HG02938 (cell line): Measurements from ENCODE around the gene OPCML.

ENCODE experiments used
- ATAC-seq: cut with Tn5 transposase; IDR thresholded peaks from one replicate; pipeline ENCODE4 v1.9.1; 2021; ENCODE audit warnings: mild to moderate bottlenecking, moderate library complexity; ENCODE audit not compliant: unreplicated experiment

OPCML gene

DNA sequence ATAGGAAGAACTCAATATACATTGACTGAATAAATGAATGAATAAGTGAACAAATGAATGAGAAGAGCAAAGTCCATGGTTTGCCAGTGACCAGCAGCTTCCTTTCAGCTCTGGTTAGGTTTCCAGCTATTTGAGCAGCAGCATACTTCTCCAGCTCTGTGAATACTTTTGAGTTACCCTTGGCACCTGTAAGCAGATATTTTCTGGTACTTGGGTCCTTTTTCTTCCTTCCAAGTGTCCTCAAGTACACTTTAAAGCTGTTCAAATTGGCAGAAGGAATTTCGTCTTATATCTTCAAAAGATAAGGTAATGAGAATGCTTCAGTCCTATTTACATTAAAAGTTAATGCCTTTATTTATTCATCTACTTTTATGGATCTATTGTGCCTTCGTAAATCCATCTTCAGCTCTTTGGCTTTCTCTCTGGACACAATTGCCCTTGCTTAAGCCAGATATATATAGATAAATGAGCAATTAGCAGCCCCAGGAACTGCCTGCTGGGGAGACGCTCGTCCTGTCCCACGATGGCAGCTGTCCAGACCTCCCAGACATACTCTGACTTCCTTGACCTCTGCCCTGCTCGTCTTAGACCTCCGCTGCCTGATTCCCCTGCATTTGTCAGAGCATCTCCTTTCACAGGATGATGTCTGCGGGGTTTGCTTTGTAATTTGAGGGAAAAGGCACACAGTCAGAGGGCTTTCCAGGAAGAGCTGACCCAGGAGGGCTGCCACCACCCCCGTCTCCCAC, 926.3 kb downstream of the OPCML start:
- no peak for ATAC-seq

DNA sequence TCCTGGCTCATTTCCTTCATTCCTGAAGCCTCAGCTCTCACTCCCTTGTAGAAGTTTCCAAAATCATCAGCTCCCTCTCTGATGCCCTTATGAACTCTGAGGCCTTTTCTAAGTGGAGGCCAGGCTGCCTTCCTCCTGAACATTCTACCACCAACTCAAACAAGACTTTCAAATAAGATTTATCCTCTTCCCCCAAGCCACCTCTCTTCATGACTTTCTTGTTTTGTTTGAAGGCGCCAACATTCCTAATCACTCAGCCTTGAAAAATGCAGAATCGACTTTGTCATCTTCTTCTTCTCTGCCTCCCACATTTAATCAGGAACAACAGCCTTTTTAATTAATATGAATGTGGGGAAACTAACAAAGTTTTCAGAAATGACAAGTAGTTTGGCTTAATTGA, 927.9 kb downstream of the OPCML start:
- no peak for ATAC-seq

GRCh38 chr11:132601875-132602274, 930.4 kb downstream of the OPCML start:
- ATAC-seq: no peak

- ATAC-seq: no peak
Measured at GRCh38 chr11:132595711-132596134, 936.6 kb downstream of the OPCML start.

- ATAC-seq: no peak
Measured at GRCh38 chr11:132595246-132595645, 937.1 kb downstream of the OPCML start.

GRCh38 chr11:132590986-132591385, 941.3 kb downstream of the OPCML start:
- ATAC-seq: no peak

DNA sequence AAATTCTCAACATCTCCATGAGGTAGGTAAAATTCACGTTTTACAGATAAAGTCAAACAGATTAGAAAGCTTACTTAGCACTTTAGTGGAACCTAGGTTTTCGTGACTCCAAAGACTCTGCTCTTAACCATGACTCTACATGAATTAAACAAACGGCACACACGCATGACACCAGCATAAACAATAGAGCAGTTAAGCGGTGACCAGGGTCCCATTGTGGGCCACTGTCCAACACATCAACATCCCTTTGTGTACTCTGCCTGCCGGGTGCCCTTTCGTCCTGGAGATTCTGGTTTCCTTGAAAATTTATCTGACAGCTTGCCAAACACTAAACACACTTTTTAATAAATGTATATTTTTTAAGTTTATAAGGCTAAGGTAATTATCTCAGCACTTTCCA, 941.7 kb downstream of the OPCML start:
- ATAC-seq: no peak

DNA sequence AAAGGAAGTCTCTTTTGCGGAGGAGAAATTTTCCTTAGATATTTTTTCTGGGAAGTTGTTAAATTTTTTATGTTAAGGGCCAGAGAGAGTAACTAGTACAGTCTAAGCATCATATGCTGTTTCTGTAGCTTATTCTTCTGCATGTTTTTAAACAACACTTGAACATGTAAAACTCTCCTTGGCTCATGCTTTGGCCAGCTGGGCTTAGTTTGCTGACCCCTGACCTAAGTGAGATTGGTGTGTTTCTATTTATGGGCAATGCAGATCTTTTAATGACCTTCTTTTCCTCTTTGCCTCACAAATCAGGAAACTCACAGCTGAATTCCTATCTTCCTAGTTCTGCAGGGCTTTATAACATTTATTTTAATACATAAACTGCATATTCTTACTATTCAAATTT, 942.5 kb downstream of the OPCML start:
- no peak for ATAC-seq

DNA sequence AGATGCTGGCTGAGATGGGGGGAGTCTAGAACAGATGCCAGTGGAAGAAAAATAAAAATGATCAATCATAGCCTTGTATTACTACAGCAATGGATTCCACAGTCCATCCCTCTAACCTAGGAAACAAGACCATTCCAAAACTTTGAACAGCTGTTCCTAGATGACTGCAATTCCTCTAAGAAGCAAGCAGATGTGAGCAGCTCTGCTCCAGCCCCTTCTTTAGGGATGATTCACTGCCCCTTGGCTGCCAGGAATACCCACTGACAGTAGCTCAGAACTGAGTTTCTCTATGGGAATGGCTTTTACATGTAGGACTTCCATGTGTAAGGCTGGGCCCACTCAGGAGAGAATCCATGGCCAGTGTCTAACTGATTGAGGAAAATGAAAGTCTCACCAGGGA, 943.9 kb downstream of the OPCML start:
- ATAC-seq: no peak

- no peak for ATAC-seq
Measured at GRCh38 chr11:132587716-132588115, 944.6 kb downstream of the OPCML start.

DNA sequence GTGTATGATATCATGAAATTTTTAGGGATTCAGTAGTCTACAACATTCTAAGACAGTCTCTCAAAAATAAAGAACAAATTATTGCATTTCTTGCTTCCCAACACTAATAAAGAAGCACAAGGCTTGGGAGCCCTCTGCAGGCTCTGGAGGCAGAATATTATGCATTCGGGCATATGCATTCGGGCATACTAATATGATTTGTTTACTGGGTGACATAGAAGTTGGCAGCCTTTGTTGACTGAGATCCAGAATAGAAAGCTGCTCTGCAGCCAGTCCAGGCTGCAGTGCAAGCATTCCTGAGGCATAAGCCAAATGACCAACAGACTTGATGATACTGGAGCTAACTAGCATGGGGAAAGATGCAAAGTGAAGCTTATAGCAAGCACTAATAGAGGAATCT, 945.5 kb downstream of the OPCML start:
- ATAC-seq: no peak

GRCh38 chr11:132579634-132580327, 952.5 kb downstream of the OPCML start:
- no peak for ATAC-seq

DNA sequence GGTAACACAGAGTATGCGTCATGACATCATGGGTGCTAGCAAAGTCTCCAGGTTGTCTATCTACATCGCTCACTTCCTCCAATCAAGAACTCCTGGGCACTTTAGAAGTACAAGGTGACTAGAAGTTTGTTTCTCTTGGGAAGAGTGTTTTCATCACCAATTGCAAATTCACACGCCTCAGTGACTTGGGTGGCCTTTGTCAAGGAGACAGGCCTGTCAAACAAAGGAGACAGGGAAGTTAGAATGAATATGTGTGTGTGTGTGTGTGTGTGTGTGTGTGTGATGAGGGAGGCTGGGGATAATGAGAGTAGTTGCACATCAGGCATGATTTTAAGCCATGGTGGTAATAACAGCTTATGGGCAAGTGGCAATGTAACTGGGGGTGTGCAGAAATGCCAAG, 953.2 kb downstream of the OPCML start:
- ATAC-seq: no peak

GRCh38 chr11:132578580-132578979, 953.7 kb downstream of the OPCML start:
- ATAC-seq: no peak

- no peak for ATAC-seq
Measured at GRCh38 chr11:132576706-132577105, 955.6 kb downstream of the OPCML start.

GRCh38 chr11:132564091-132564885, 968.0 kb downstream of the OPCML start:
- no peak for ATAC-seq

GRCh38 chr11:132563050-132563449, 969.3 kb downstream of the OPCML start:
- no peak for ATAC-seq

DNA sequence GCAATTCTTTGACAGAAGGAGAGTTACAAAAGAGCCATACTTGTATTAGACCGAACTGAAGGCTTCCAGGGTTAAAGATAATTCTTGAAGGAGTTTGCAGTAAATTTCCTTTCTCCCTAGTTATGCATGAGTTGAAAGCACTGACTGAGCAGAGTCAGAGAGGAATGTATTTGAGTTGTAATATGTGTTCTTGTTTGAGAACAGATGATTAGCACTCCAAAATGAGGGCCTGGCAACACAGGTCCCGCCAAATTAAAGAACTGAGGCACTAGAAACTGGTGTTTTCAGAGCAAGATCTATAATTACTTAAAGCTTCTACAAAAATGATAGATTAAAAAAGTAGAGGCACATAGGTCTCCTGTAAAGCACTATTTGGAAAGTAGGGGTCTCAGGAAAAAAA, 970.4 kb downstream of the OPCML start:
- no peak for ATAC-seq

GRCh38 chr11:132559331-132560036, 972.8 kb downstream of the OPCML start:
- no peak for ATAC-seq

DNA sequence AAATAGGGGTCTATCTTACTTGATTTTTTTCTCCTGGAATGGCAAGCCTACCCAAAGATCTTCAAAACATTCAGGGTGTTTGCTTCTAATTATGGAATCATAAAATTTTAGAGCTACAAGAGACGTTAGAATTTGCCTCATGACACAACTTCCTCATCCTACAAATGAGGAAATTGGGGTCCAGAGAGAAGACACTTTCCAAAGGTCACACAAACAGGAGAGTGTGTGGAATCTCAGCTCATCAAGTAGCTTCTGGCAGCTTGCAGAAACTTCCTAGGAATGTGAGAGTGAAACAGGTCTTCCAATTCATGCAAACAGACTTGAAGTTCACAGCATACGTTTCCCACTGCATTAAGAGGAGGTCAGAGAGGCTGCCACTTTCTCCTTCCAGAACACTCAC, 976.0 kb downstream of the OPCML start:
- ATAC-seq: no peak

DNA sequence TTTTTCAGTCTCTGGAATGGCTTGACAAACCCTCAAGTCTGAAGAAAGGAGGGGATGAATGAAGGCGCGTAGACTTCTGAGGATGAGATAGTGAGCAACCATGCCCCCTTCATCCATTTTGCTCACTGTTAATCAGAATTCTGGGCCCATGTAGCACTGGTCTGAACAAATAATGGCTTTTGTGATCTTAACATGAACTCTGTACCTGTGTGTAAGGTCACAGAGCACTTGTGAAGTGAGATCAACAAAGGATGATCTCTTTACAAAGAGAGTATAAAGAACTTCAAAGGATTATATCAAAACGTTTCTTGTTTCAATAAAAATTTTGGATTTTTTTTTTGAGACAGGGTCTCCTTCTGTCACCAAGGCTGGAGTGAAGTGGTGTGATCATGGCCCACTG, 976.7 kb downstream of the OPCML start:
- no peak for ATAC-seq
